Caco-2 (cell line): ENCODE measurements around the gene NKAIN2. TPM values are rescaled to one million over a fixed set of nuclear protein-coding genes. Genes with fewer than 3 reads are reported as not detected.

ENCODE experiments used
- BruUV-seq: library from RNA; stranded (reverse); fragments of 400-500 nt; replicated peaks from 2 replicates; lab custom pipeline; 2021; lab: Mats Ljungman, UMichigan
- CTCF ChIA-PET: fragments of 300-600 bp; sonication (Branson Sonifier 250); formaldehyde crosslinking; loops from one replicate; lab custom pipeline; 2022; ENCODE audit warnings: antibody characterized with exemption; lab: Charles Lee
- POLR2A ChIA-PET: fragments of 300-600 bp; sonication (Branson Sonifier 250); formaldehyde crosslinking; loops from one replicate; lab custom pipeline; 2022; ENCODE audit warnings: antibody characterized with exemption; lab: Charles Lee
- DNase-seq, 2 experiments: peaks; one replicate each; pipeline versions ENCODE4 v3.0.0 to v3.0.0-alpha.2; 2020 to 2022
- H3K27me3 ChIP-seq: replicated peaks from 2 replicates; pipeline ENCODE4 v1.6.0; 2011; ENCODE audit warnings: low read length; ENCODE audit not compliant: control insufficient read depth, insufficient read depth
- H3K36me3 ChIP-seq: 2 replicates; pipeline ENCODE4 v1.5.1; 2011; ENCODE audit warnings: low read length; ENCODE audit not compliant: control insufficient read depth, insufficient read depth
- H3K4me1 ChIP-seq: fragments of 250-450 bp; sonication (Bioruptor Pico); 2 replicates; pipeline ENCODE4 v1.5.1; 2020; ENCODE audit warnings: mild to moderate bottlenecking
- H3K4me3 ChIP-seq: 2 replicates; pipeline ENCODE4 v1.5.1; 2011; ENCODE audit warnings: low read depth, mild to moderate bottlenecking, control low read depth, low read length
- H3K9me3 ChIP-seq: fragments of 250-450 bp; sonication (Bioruptor Pico); 2 replicates; pipeline ENCODE4 v1.5.1; 2020; ENCODE audit warnings: mild to moderate bottlenecking, moderate library complexity
- H3K27ac Mint-ChIP-seq: one replicate; pipeline ENCODE4 v1.8.0; 2022; ENCODE audit warnings: mixed read lengths; ENCODE audit not compliant: unreplicated experiment
- H3K27me3 Mint-ChIP-seq: one replicate; pipeline ENCODE4 v1.8.0; 2022; ENCODE audit warnings: mixed read lengths; ENCODE audit not compliant: insufficient read depth, unreplicated experiment
- H3K36me3 Mint-ChIP-seq: one replicate; pipeline ENCODE4 v1.8.0; 2022; ENCODE audit warnings: mild to moderate bottlenecking, mixed read lengths; ENCODE audit not compliant: insufficient read depth, unreplicated experiment
- H3K4me1 Mint-ChIP-seq: one replicate; pipeline ENCODE4 v1.8.0; 2022; ENCODE audit warnings: low read depth, mixed read lengths; ENCODE audit not compliant: unreplicated experiment
- H3K4me3 Mint-ChIP-seq: one replicate; pipeline ENCODE4 v1.8.0; 2022; ENCODE audit warnings: mild to moderate bottlenecking, moderate library complexity, mixed read lengths; ENCODE audit not compliant: unreplicated experiment
- H3K9me3 Mint-ChIP-seq: one replicate; pipeline ENCODE4 v1.8.0; 2022; ENCODE audit warnings: mixed read lengths; ENCODE audit not compliant: unreplicated experiment
- CTCF ChIP-seq, 2 experiments: fragments of 200-600 bp in 1 of 2; IDR thresholded peaks; 1 replicate in 1 of 2; 2 replicates in 1 of 2; pipeline versions ENCODE4 v1.5.1 to v1.8.0; 2011 to 2022; ENCODE audit warnings: antibody characterized with exemption in 1 of 2, control low read depth in 1 of 2, inconsistent platforms in 1 of 2, low read depth in 1 of 2, low read length in 1 of 2, mild to moderate bottlenecking in 1 of 2, moderate library complexity in 1 of 2; ENCODE audit not compliant: insufficient read depth in 1 of 2, severe bottlenecking in 1 of 2, unreplicated experiment in 1 of 2
- intact Hi-C: fragments of 100-400 bp; cut with micrococcal nuclease; formaldehyde crosslinking; loops from one replicate; pipeline ENCODE4 v1.10.0; 2022; ENCODE audit not compliant: unreplicated experiment
- total RNA-seq: library from RNA; stranded (reverse); gene quantifications from 2 replicates; pipeline ENCODE4 v1.2.3, GENCODE V29; 2022

The NKAIN2 gene
- total RNA-seq, 1 experiment from 2014 or later = not detected

- CTCF ChIA-PET = no interaction called here
- H3K27ac Mint-ChIP-seq = no peak overlapping the region
Observed at GRCh38 chr6:124190256-124190655, 386.6 kb downstream of the NKAIN2 start.

DNA sequence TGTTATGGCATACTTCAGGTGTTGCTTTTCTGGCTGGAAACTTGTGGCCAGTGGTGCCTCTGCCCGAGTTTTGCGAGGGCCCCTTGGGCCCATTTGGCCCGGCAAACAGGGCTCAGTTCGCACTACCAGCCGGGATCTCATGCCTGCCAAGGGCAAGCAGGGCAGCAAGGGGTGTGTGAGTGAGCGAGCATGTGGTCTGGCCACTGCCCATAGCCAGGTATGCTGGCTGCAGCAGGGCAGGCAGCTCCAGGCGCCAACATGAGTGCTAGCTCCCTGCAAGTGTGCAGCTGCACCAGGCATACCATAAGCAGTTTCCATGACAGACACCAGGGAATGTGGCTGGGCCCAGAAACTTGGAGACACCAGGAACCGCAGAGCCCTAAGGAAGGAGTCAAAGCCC is 389.5 kb downstream of the NKAIN2 start:
- H3K36me3 ChIP-seq = no peaks in the 10 kb centered on the region
- DNase-seq = peak in 1 of 2 experiments; percentile 28
- no peak overlapping the region for H3K4me3 ChIP-seq
- intact Hi-C loops = no loop called here
- no peaks in the 10 kb centered on the region for H3K4me1 Mint-ChIP-seq
- peaks cover 13% of the 10 kb centered on the region; the same call in 1 of the 2 replicates for H3K4me1 ChIP-seq
- H3K9me3 ChIP-seq = no peaks in the 10 kb centered on the region
- CTCF ChIA-PET = no interaction called here
- H3K27me3 Mint-ChIP-seq = no peaks in the 10 kb centered on the region
- no peaks in the 10 kb centered on the region for H3K9me3 Mint-ChIP-seq
- POLR2A ChIA-PET = no interaction called here
- no TSS peak for BruUV-seq
- H3K27me3 ChIP-seq = no peaks in the 10 kb centered on the region
- no peaks in the 10 kb centered on the region for H3K36me3 Mint-ChIP-seq
- H3K4me3 Mint-ChIP-seq = no peak overlapping the region
- no peak overlapping the region for H3K27ac Mint-ChIP-seq
- TF ChIP-seq CTCF (IDR thresholded peaks at IDR 0.05; ENCODE audit: insufficient read depth in 1 of 2, low read depth in 1 of 2, low read length in 1 of 2, severe bottlenecking in 1 of 2, unreplicated experiment in 1 of 2) = no peak

More at GRCh38 chr6:124190256-124190655, 386.6 kb downstream of the NKAIN2 start:
- no peak overlapping the region for H3K4me3 ChIP-seq
- TF ChIP-seq CTCF (IDR thresholded peaks at IDR 0.05; ENCODE audit: insufficient read depth in 1 of 2, low read depth in 1 of 2, low read length in 1 of 2, severe bottlenecking in 1 of 2, unreplicated experiment in 1 of 2) = no peak
- Mint-ChIP-seq H3K4me1 (no peaks in the 10 kb centered on the region), H3K4me3 (no peak overlapping the region), H3K9me3 (no peaks in the 10 kb centered on the region), H3K27me3 (no peaks in the 10 kb centered on the region), H3K36me3 (no peaks in the 10 kb centered on the region)
- no peaks in the 10 kb centered on the region for H3K27me3 ChIP-seq
- peaks cover 13% of the 10 kb centered on the region; the same call in 1 of the 2 replicates for H3K4me1 ChIP-seq
- intact Hi-C loops = no loop called here
- no TSS peak for BruUV-seq
- POLR2A ChIA-PET = no interaction called here
- no peaks in the 10 kb centered on the region for H3K36me3 ChIP-seq
- no peaks in the 10 kb centered on the region for H3K9me3 ChIP-seq
- no peak for DNase-seq

GRCh38 chr6:124197148-124197547 is 393.5 kb downstream of the NKAIN2 start:
- Mint-ChIP-seq H3K36me3 (no peaks in the 10 kb centered on the region), H3K27ac (no peak overlapping the region), H3K4me1 (no peaks in the 10 kb centered on the region), H3K9me3 (no peaks in the 10 kb centered on the region), H3K27me3 (no peaks in the 10 kb centered on the region), H3K4me3 (no peak overlapping the region)
- BruUV-seq = no TSS peak
- no peak for DNase-seq
- Histone ChIP-seq H3K4me3 (no peak overlapping the region), H3K36me3 (no peaks in the 10 kb centered on the region), H3K27me3 (no peaks in the 10 kb centered on the region), H3K9me3 (no peaks in the 10 kb centered on the region), H3K4me1 (no peaks in the 10 kb centered on the region)
- POLR2A ChIA-PET = no interaction called here
- no peak for TF ChIP-seq CTCF (IDR thresholded peaks at IDR 0.05; ENCODE audit: insufficient read depth in 1 of 2, low read depth in 1 of 2, low read length in 1 of 2, severe bottlenecking in 1 of 2, unreplicated experiment in 1 of 2)
- CTCF ChIA-PET = no interaction called here
- intact Hi-C loops = no loop called here
